ENCODE measurements around the gene PLAGL1. TPM values are rescaled to one million over a fixed set of nuclear protein-coding genes. Genes with fewer than 3 reads are reported as not detected.

The PLAGL1 gene
- polyA plus RNA-seq, 3 donors = 11.6 to 60.7 (median 16.7) TPM

DNA sequence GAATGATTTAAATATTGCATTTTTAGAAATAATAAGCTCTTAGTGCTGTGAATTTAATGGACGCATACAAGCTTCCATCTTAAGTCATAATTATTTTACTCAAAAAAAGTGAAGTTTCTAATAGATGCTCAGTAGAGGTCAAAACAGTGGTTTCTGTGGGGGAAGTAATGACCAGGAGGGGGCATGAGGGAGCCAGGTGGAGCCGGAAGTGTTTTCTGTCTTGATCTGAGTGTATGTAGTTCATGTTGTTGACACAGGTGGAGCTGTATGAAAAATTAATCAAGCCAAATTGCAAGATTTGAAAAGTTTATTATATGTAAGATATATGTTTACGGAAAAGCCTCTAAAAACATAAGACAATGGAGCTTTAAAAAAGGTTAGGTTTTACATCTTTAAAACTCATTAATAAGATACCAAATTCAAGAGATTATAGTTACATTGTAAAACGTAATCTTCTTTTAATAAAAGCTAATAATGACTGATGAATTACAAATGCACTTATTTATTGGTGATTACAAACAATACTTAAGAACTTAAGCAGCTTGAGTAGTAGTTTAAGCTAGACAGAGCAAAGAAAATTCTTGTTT, 68.0 kb downstream of the PLAGL1 start:
- H3K9ac ChIP-seq (ENCODE audit: insufficient read depth, low read length, poor library complexity, severe bottlenecking) = no peak overlapping the region
- H3K4me1 ChIP-seq (ENCODE audit: control insufficient read depth in 1 of 2, insufficient read depth in 2 of 2, low read length in 2 of 2) = peaks cover 29 to 30% of the 10 kb centered on the region in 2 donors
- H3K27me3 Mint-ChIP-seq (ENCODE audit: low read depth in 3 of 3) = peaks cover 0 to 5% (median 2%) of the 10 kb centered on the region in 3 donors
- intact Hi-C loops (cut with micrococcal nuclease) = loop anchor here in 1 of 2 donors (5.0 kb wide), 1 partner anchor 72 kb away; no protein-coding TSS in a partner anchor
- whole genome bisulfite sequencing (ENCODE audit: insufficient coverage) = 0% methylated on average over 1 of the region's 4 CpGs
- no peak overlapping the region for H3K4me3 Mint-ChIP-seq
- peak overlapping the region in 1 of 7 donors; percentile 76 for H3K27ac Mint-ChIP-seq
- peaks cover 36% of the 10 kb centered on the region for H3K4me1 Mint-ChIP-seq
- H3K27me3 ChIP-seq (ENCODE audit: control insufficient read depth in 2 of 2, insufficient read depth in 2 of 2, low read length in 2 of 2) = no peaks in the 10 kb centered on the region
- no peaks in the 10 kb centered on the region for H4K20me1 ChIP-seq (ENCODE audit: insufficient read depth, low read length)
- no peaks in the 10 kb centered on the region for H3K9me3 Mint-ChIP-seq
- DNase-seq = peak; percentile 36 to 52 (median 42)
- H3K27ac ChIP-seq (ENCODE audit: low read depth in 1 of 2, low read length in 2 of 2) = no peak overlapping the region
- no peak overlapping the region for H3K4me2 ChIP-seq (replicated peaks; ENCODE audit: extremely low read depth, low read length, poor library complexity, severe bottlenecking)
- peaks cover 3% of the 10 kb centered on the region in 2 donors for H3K36me3 Mint-ChIP-seq
- TF ChIP-seq, protein P1, sequence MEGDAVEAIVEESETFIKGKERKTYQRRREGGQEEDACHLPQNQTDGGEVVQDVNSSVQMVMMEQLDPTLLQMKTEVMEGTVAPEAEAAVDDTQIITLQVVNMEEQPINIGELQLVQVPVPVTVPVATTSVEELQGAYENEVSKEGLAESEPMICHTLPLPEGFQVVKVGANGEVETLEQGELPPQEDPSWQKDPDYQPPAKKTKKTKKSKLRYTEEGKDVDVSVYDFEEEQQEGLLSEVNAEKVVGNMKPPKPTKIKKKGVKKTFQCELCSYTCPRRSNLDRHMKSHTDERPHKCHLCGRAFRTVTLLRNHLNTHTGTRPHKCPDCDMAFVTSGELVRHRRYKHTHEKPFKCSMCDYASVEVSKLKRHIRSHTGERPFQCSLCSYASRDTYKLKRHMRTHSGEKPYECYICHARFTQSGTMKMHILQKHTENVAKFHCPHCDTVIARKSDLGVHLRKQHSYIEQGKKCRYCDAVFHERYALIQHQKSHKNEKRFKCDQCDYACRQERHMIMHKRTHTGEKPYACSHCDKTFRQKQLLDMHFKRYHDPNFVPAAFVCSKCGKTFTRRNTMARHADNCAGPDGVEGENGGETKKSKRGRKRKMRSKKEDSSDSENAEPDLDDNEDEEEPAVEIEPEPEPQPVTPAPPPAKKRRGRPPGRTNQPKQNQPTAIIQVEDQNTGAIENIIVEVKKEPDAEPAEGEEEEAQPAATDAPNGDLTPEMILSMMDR (IDR thresholded peaks at IDR 0.05) = peak; percentile 87
- no peak overlapping the region for H2AFZ ChIP-seq (ENCODE audit: insufficient read depth, low read depth, low read length, poor library complexity, severe bottlenecking)
- H3K79me2 ChIP-seq (ENCODE audit: insufficient read depth, low read length) = no peaks in the 10 kb centered on the region
- no peaks in the 10 kb centered on the region for H3K9me3 ChIP-seq (replicated peaks in 1 of 2; ENCODE audit: control insufficient read depth in 1 of 2, insufficient read depth in 1 of 2, low read length in 2 of 2)
- H3K4me3 ChIP-seq (replicated peaks in 1 of 3; ENCODE audit: low read depth in 2 of 3, low read length in 3 of 3) = no peak overlapping the region
- H3K36me3 ChIP-seq (replicated peaks in 1 of 2; ENCODE audit: control insufficient read depth in 1 of 2, insufficient read depth in 2 of 2, low read length in 2 of 2) = no peaks in the 10 kb centered on the region

- Histone ChIP-seq H3K27me3 (ENCODE audit: control insufficient read depth in 2 of 2, insufficient read depth in 2 of 2, low read length in 2 of 2) (no peaks in the 10 kb centered on the region), H3K79me2 (ENCODE audit: insufficient read depth, low read length) (no peaks in the 10 kb centered on the region), H3K9me3 (replicated peaks in 1 of 2; ENCODE audit: control insufficient read depth in 1 of 2, insufficient read depth in 1 of 2, low read length in 2 of 2) (no peaks in the 10 kb centered on the region), H3K4me1 (ENCODE audit: control insufficient read depth in 1 of 2, insufficient read depth in 2 of 2, low read length in 2 of 2) (peaks cover 29 to 30% of the 10 kb centered on the region in 2 donors), H4K20me1 (ENCODE audit: insufficient read depth, low read length) (no peaks in the 10 kb centered on the region), H3K27ac (ENCODE audit: low read depth in 1 of 2, low read length in 2 of 2) (peak overlapping the region in 1 of 2 donors; percentile 20), H3K4me3 (replicated peaks in 1 of 3; ENCODE audit: low read depth in 2 of 3, low read length in 3 of 3) (no peak overlapping the region), H3K9ac (ENCODE audit: insufficient read depth, low read length, poor library complexity, severe bottlenecking) (no peak overlapping the region), H3K4me2 (replicated peaks; ENCODE audit: extremely low read depth, low read length, poor library complexity, severe bottlenecking) (no peak overlapping the region), H2AFZ (ENCODE audit: insufficient read depth, low read depth, low read length, poor library complexity, severe bottlenecking) (no peak overlapping the region), H3K36me3 (replicated peaks in 1 of 2; ENCODE audit: control insufficient read depth in 1 of 2, insufficient read depth in 2 of 2, low read length in 2 of 2) (no peaks in the 10 kb centered on the region)
- intact Hi-C loops (cut with micrococcal nuclease) = loop anchor here in 1 of 2 donors (5.0 kb wide), 1 partner anchor 362 kb away; no protein-coding TSS in a partner anchor
- Mint-ChIP-seq H3K4me3 (no peak overlapping the region), H3K27me3 (ENCODE audit: low read depth in 3 of 3) (peaks cover 0 to 5% (median 2%) of the 10 kb centered on the region in 3 donors), H3K4me1 (peaks cover 36% of the 10 kb centered on the region), H3K36me3 (peaks cover 3% of the 10 kb centered on the region in 2 donors), H3K27ac (peak overlapping the region in 1 of 7 donors; percentile 5), H3K9me3 (no peaks in the 10 kb centered on the region)
- DNase-seq = no peak
- 0% methylated on average over 3 of the region's 4 CpGs for WGBS (ENCODE audit: insufficient coverage)
- TF ChIP-seq, protein P1 (IDR thresholded peaks at IDR 0.05) = no peak
Measured at GRCh38 chr6:143939364-143939763, 68.7 kb downstream of the PLAGL1 start.

All from CD14-positive monocyte (primary cell).